ENCODE data around the gene ARRB1. TPM values are rescaled to one million over a fixed set of nuclear protein-coding genes. Genes with fewer than 3 reads are reported as not detected.
"Not testable (repeated sequence)": the region's sequence is repeated elsewhere in the genome, so short reads cannot be mapped to it uniquely, and the experiment has no call there.

ARRB1 gene
- total RNA-seq, 1 experiment from 2014 or later: 30.7 TPM

- in situ Hi-C loops (cut with HindIII; ENCODE audit: low pct_unique_long_range_greater_than_20kb, low sequenced_read_pairs): no loop called here
Observed at GRCh38 chr11:75375626-75376025, 24.2 kb upstream of the ARRB1 start.

GRCh38 chr11:75374646-75375045 is 23.2 kb upstream of the ARRB1 start:
- in situ Hi-C loops (cut with HindIII; ENCODE audit: low pct_unique_long_range_greater_than_20kb, low sequenced_read_pairs): no loop called here

More at GRCh38 chr11:75375626-75376025, 24.2 kb upstream of the ARRB1 start:
- no peak for DNase-seq (ENCODE audit: low read depth, low spot score)

GRCh38 chr11:75373201-75373600 is 21.7 kb upstream of the ARRB1 start:
- in situ Hi-C loops (cut with HindIII; ENCODE audit: low pct_unique_long_range_greater_than_20kb, low sequenced_read_pairs): no loop called here
- DNase-seq (ENCODE audit: low read depth, low spot score): no peak

More at GRCh38 chr11:75374646-75375045, 23.2 kb upstream of the ARRB1 start:
- no peak for DNase-seq (ENCODE audit: low read depth, low spot score)

GRCh38 chr11:75371949-75372876 is 20.8 kb upstream of the ARRB1 start:
- DNase-seq (ENCODE audit: low read depth, low spot score): no peak
- in situ Hi-C loops (cut with HindIII; ENCODE audit: low pct_unique_long_range_greater_than_20kb, low sequenced_read_pairs): no loop called here

GRCh38 chr11:75369560-75370255 is 18.2 kb upstream of the ARRB1 start:
- in situ Hi-C loops (cut with HindIII; ENCODE audit: low pct_unique_long_range_greater_than_20kb, low sequenced_read_pairs): no loop called here
- DNase-seq (ENCODE audit: low read depth, low spot score): no peak

GRCh38 chr11:75366826-75367225 is 15.4 kb upstream of the ARRB1 start:
- DNase-seq (ENCODE audit: low read depth, low spot score); in situ Hi-C loops (cut with HindIII; ENCODE audit: low pct_unique_long_range_greater_than_20kb, low sequenced_read_pairs): not testable (repeated sequence)

GRCh38 chr11:75365711-75366181 is 14.3 kb upstream of the ARRB1 start:
- in situ Hi-C loops (cut with HindIII; ENCODE audit: low pct_unique_long_range_greater_than_20kb, low sequenced_read_pairs): no loop called here
- no peak for DNase-seq (ENCODE audit: low read depth, low spot score)

GRCh38 chr11:75362285-75362684 is 10.8 kb upstream of the ARRB1 start:
- DNase-seq (ENCODE audit: low read depth, low spot score); in situ Hi-C loops (cut with HindIII; ENCODE audit: low pct_unique_long_range_greater_than_20kb, low sequenced_read_pairs): not testable (repeated sequence)

- DNase-seq (ENCODE audit: low read depth, low spot score): no peak
- in situ Hi-C loops (cut with HindIII; ENCODE audit: low pct_unique_long_range_greater_than_20kb, low sequenced_read_pairs): no loop called here
Observed at GRCh38 chr11:75356613-75357012, 5.2 kb upstream of the ARRB1 start.

GRCh38 chr11:75355051-75355450 is 3.6 kb upstream of the ARRB1 start:
- DNase-seq (ENCODE audit: low read depth, low spot score): no peak
- in situ Hi-C loops (cut with HindIII; ENCODE audit: low pct_unique_long_range_greater_than_20kb, low sequenced_read_pairs): no loop called here

- in situ Hi-C loops (cut with HindIII; ENCODE audit: low pct_unique_long_range_greater_than_20kb, low sequenced_read_pairs): no loop called here
- DNase-seq (ENCODE audit: low read depth, low spot score): no peak
Observed at GRCh38 chr11:75352588-75353206, 1.2 kb upstream of the ARRB1 start.

GRCh38 chr11:75351791-75352587 is 528 bp upstream of the ARRB1 start:
- in situ Hi-C loops (cut with HindIII; ENCODE audit: low pct_unique_long_range_greater_than_20kb, low sequenced_read_pairs): no loop called here
- peak; percentile 50 for DNase-seq (ENCODE audit: low read depth, low spot score)

- peak; percentile 44 for DNase-seq (ENCODE audit: low read depth, low spot score)
- in situ Hi-C loops (cut with HindIII; ENCODE audit: low pct_unique_long_range_greater_than_20kb, low sequenced_read_pairs): no loop called here
Observed at GRCh38 chr11:75350743-75351540, 519 bp downstream of the ARRB1 start.

GRCh38 chr11:75350122-75350742 is 1.2 kb downstream of the ARRB1 start:
- in situ Hi-C loops (cut with HindIII; ENCODE audit: low pct_unique_long_range_greater_than_20kb, low sequenced_read_pairs): no loop called here
- DNase-seq (ENCODE audit: low read depth, low spot score): no peak

- DNase-seq (ENCODE audit: low read depth, low spot score): peak; percentile 32
- in situ Hi-C loops (cut with HindIII; ENCODE audit: low pct_unique_long_range_greater_than_20kb, low sequenced_read_pairs): no loop called here
Observed at GRCh38 chr11:75349521-75350116, 1.8 kb downstream of the ARRB1 start.
